ENCODE data around the gene ARHGEF16.

GRCh38 chr1:3418600-3418999 is 35.9 kb upstream of the ARHGEF16 start:
- TF ChIP-seq EZH2phosphoT487 (IDR thresholded peaks at IDR 0.05; ENCODE audit: insufficient read depth, low read depth) (no peak), EZH2 (IDR thresholded peaks at IDR 0.05; ENCODE audit: insufficient read depth, poor library complexity, severe bottlenecking) (no peak)

Data from GM23248 (cell line).